ENCODE measurements around the gene KCNIP1.

Gene KCNIP1

DNA sequence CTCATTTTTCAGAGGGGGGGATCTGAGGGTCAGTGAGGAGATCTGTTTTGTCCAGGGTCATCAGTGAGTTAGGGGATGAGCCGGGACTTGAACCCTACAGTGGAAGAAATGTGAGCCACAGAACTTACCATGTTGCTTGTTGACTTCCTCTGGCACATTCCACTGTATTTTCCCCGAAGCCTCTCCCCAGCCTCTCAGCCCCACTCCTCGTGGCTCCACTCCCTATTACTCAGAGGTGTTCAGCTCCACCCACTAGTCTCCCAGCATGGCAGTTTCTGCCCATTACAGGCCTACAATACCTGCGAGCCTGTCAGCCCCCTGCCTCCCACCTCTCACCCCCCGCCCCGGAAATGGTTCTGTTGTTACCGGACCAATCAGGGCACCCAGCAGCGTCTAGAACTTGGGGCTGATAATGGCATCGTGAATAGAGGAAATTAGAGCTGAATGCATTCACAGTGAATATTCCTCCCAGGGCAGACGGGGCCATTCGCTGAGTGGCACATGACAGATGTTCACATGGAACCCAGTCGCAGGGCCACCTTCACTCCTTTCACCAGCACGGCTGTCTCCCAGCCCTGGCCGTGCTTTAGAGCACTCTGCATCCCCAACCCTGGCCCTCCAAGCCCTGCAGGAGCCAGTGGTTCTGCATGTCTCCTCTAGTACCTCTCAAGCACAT is 81.6 kb downstream of the KCNIP1 start:
- TF ChIP-seq, protein P1, sequence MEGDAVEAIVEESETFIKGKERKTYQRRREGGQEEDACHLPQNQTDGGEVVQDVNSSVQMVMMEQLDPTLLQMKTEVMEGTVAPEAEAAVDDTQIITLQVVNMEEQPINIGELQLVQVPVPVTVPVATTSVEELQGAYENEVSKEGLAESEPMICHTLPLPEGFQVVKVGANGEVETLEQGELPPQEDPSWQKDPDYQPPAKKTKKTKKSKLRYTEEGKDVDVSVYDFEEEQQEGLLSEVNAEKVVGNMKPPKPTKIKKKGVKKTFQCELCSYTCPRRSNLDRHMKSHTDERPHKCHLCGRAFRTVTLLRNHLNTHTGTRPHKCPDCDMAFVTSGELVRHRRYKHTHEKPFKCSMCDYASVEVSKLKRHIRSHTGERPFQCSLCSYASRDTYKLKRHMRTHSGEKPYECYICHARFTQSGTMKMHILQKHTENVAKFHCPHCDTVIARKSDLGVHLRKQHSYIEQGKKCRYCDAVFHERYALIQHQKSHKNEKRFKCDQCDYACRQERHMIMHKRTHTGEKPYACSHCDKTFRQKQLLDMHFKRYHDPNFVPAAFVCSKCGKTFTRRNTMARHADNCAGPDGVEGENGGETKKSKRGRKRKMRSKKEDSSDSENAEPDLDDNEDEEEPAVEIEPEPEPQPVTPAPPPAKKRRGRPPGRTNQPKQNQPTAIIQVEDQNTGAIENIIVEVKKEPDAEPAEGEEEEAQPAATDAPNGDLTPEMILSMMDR (IDR thresholded peaks at IDR 0.05; ENCODE audit: unreplicated experiment in 3 of 3), result no peak
- Mint-ChIP-seq H3K4me3 (no peak overlapping the region), H3K36me3 (ENCODE audit: low read depth) (no peaks in the 10 kb centered on the region), H3K4me1 (no peaks in the 10 kb centered on the region), H3K9me3 (peaks cover 2% of the 10 kb centered on the region), H3K27ac (no peak overlapping the region), H3K27me3 (ENCODE audit: low read depth) (peaks cover 23% of the 10 kb centered on the region)

DNA sequence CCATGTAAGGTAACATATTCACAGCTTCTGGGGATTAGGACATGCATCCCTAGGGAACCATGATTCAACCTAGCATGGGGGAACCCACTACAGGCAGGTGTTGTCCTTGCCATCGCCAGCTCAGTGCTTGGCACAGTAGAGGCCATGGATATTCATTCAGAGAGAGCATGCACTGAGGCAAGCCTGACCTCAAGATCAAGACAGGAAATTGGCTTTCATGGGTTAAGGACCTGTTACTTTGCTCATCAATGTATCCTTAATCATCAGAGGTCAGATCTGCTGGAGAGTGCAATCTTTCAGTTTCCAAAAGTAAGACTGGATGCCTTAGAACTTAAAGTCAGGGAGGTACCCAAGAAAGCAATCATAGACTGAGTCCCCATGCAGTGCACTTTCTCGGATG is 84.0 kb downstream of the KCNIP1 start:
- peaks cover 28% of the 10 kb centered on the region for H3K27me3 Mint-ChIP-seq (ENCODE audit: low read depth)
- TF ChIP-seq, protein P1 (IDR thresholded peaks at IDR 0.05; ENCODE audit: unreplicated experiment in 3 of 3), result no peak
- no peaks in the 10 kb centered on the region for H3K4me1 Mint-ChIP-seq
- no peak overlapping the region for H3K27ac Mint-ChIP-seq
- H3K36me3 Mint-ChIP-seq (ENCODE audit: low read depth), result no peaks in the 10 kb centered on the region
- H3K4me3 Mint-ChIP-seq, result no peak overlapping the region
- H3K9me3 Mint-ChIP-seq, result peaks cover 2% of the 10 kb centered on the region

DNA sequence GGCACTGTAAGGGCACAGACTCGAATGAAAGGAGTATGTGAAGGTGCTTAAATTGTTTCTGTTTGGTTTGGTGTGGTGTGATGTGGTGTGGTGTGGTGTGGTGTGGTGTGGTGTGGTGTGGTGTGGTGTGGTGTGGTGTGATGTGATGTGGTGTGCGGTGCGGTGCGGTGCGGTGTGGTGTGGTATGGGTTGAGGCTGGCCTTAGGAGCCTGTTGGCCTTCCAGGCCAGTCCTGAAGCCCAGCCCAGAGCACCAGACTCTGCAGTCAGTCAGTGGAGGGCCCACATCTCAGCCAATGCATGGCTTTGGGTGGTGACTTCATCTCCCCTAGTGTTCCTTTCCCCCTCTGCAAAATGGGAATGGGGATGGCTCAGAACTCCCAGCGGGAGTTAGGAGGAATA is 85.8 kb downstream of the KCNIP1 start:
- H3K36me3 Mint-ChIP-seq (ENCODE audit: low read depth), result no peaks in the 10 kb centered on the region
- H3K4me3 Mint-ChIP-seq, result no peak overlapping the region
- TF ChIP-seq, protein P1 (IDR thresholded peaks at IDR 0.05; ENCODE audit: unreplicated experiment in 3 of 3), result no peak
- H3K4me1 Mint-ChIP-seq, result no peaks in the 10 kb centered on the region
- peaks cover 2% of the 10 kb centered on the region for H3K9me3 Mint-ChIP-seq
- no peak overlapping the region for H3K27ac Mint-ChIP-seq
- peaks cover 38% of the 10 kb centered on the region for H3K27me3 Mint-ChIP-seq (ENCODE audit: low read depth)

DNA sequence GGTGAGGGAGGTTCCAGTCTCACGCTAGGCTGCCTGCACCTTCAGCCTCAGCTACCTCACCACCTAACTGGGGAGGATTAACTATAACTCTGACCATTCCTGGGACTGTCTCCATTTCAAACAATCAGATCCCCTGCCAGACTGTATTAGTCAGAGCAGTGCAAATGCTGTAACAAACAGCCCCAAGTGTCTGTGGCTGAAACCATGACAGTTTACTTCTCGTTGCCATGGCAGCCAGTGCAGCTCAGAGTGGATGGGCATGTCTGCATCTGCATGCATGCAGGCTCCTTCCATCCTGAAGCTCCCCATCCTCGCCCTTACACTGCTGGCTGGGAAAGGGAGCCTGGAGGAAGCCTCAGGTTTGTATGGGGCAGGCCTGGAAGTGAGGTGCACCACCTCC is 86.7 kb downstream of the KCNIP1 start:
- TF ChIP-seq, protein P1 (IDR thresholded peaks at IDR 0.05; ENCODE audit: unreplicated experiment in 3 of 3), result no peak
- Mint-ChIP-seq H3K9me3 (peaks cover 2% of the 10 kb centered on the region), H3K4me3 (no peak overlapping the region), H3K4me1 (no peaks in the 10 kb centered on the region), H3K27me3 (ENCODE audit: low read depth) (peaks cover 45% of the 10 kb centered on the region), H3K27ac (no peak overlapping the region), H3K36me3 (ENCODE audit: low read depth) (no peaks in the 10 kb centered on the region)

DNA sequence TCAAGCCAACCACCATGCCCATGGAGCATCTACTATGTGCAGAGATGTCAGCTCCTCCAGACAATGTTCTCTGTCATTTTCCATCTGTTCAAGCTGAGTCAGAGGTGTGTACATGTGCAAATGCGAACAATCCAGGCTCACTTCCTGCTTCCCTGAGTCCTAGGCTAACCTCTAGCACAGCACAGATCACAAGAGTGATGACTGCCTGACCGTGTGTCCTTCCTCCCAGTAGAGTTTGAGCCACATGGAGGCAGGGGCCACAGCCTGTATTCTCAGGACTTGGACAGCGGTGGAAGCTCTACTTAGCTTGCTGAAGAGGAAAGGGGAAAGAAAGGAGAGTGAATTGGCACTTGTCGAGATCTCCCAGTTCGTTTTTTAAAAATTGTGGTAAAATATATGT is 87.2 kb downstream of the KCNIP1 start:
- H3K9me3 Mint-ChIP-seq, result peaks cover 2% of the 10 kb centered on the region
- H3K36me3 Mint-ChIP-seq (ENCODE audit: low read depth), result no peaks in the 10 kb centered on the region
- H3K4me1 Mint-ChIP-seq, result peaks cover under 1% of the 10 kb centered on the region
- H3K4me3 Mint-ChIP-seq, result no peak overlapping the region
- TF ChIP-seq, protein P1 (IDR thresholded peaks at IDR 0.05; ENCODE audit: unreplicated experiment in 3 of 3), result no peak
- no peak overlapping the region for H3K27ac Mint-ChIP-seq
- peaks cover 46% of the 10 kb centered on the region for H3K27me3 Mint-ChIP-seq (ENCODE audit: low read depth)

DNA sequence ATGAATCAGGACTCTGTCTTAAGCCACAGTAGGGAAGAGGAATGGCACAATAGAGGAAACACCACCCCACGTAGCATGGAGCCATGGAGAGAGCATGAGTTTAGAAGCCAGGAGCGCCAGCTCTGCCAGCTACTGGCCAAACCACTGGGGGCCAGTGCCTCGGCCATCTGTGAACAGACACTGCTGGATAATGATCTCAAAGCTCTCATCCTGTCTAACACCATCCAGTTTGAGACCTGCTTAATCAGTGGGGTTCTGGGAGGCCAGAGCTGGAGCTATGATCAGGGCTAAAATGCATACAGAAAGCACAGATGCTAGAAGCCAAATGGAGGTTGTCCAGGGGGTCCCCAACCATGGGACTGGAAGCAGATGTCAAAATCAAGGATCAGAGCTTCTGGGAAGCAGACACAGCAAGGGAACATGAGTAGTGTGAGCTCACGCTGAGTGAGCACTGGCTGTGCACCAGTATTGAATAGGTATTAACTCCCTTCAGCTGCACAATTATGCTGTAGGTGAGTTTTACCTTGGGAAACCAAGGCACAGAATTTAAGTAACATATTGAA is 92.7 kb downstream of the KCNIP1 start:
- Mint-ChIP-seq H3K4me1 (peaks cover 39% of the 10 kb centered on the region), H3K36me3 (ENCODE audit: low read depth) (no peaks in the 10 kb centered on the region), H3K9me3 (no peaks in the 10 kb centered on the region), H3K4me3 (peak overlapping the region in 1 of 3 experiments; percentile 52), H3K27ac (no peak overlapping the region), H3K27me3 (ENCODE audit: low read depth) (peaks cover 64% of the 10 kb centered on the region)
- TF ChIP-seq, protein P1 (IDR thresholded peaks at IDR 0.05; ENCODE audit: unreplicated experiment in 3 of 3), result no peak
